Inferior parietal cortex (tissue), 1 donor: ENCODE measurements around the gene CENPL.
"Not testable (repeated sequence)": the region's sequence is repeated elsewhere in the genome, so short reads cannot be mapped to it uniquely, and the experiment has no call there.

Experiments
- DNase-seq: peaks from one replicate; pipeline ENCODE4 v3.0.0-alpha.2; 2016; ENCODE audit errors: extremely low spot score

CENPL gene

DNA sequence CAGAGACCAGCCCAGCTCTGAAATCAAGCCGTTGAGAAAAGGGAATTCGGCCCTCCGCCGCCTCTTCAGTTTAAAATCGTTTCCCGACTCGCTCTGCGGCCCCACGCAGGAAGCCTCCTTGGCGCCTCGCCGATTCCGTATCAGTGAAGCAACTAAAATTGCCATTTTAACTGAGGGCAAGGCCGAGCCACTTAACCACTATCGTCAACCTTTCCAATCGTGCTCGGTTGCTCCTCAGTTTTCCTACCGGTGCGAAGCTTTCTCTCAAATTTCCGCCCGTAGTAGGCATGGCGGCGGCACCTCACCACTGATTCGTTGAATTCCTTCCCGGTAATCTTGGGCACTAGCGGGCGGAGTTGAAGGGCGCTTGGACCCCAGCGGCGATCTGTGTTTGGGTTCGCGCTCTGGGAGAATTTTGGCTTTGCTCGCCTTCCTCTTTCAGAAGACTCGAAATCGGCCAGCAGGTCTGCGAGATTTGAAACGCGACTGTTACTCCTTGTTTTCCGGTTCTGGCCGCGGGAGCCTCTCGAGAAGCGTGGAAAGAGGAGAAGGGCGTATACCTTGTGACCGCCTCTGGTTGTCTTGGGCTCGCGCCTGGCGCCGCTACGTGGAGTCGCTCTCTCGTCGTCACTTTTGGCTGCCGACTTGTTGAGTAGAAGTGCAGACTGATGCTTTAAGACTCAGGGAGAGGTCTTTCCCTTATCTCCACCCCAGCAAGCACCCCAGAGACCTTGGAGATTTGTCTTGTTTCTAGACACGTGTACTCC is at the start of gene CENPL, which contains the start of gene DARS2:
Gene CENPL (minus strand): TSS at position 569 of the 767 bp plus-strand sequence. CDS start 13,584 bp downstream, outside the sequence.
Gene DARS2 (plus strand): TSS at position 359 of the 767 bp plus-strand sequence. CDS start 557 bp downstream, outside the sequence.
- DNase-seq: peak; percentile 99

DNA sequence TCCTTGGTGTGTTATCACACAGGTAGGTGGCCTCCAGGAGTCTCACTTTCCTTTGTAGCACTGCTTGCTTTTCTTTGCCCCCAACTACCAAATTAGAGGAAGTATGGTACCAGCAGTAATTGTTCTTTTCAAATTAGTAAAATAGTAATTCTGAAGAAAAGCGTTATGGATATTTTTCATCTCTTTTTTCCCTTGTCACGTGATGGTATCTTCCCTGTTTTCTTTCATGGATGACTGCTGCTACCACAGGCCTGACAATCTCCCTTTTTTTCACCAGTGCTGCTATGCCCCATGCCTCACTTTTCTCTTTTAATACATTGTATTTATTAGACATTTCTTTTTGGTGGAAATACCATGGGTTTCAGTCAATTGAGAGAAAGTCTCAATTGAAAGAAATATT is 46.8 kb upstream of the CENPL start:
- DNase-seq: no peak

GRCh38 chr1:173871091-173871490 is 46.4 kb upstream of the CENPL start:
- DNase-seq: no peak

DNA sequence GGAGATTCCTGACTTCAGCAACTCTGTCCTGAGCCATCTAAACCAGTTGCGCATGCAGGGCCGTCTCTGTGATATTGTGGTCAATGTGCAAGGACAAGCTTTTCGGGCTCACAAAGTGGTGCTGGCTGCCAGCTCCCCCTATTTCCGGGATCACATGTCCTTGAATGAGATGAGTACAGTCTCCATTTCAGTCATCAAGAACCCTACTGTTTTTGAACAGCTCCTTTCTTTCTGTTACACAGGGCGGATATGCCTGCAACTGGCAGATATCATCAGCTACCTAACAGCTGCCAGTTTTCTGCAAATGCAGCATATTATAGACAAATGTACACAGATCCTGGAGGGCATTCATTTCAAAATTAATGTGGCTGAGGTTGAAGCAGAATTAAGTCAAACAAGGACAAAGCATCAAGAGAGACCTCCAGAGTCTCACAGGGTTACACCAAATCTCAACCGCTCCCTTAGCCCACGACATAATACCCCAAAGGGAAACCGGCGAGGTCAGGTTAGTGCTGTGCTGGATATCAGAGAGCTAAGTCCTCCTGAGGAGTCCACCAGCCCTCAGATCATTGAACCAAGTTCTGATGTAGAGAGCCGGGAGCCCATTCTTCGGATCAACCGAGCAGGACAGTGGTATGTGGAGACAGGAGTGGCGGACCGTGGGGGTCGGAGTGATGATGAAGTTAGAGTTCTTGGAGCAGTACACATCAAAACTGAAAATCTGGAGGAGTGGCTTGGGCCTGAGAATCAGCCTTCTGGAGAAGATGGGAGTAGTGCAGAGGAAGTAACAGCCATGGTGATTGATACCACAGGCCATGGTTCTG is 45.8 kb upstream of the CENPL start:
- DNase-seq: peak; percentile 60

GRCh38 chr1:173869021-173869359 is 44.3 kb upstream of the CENPL start:
- no peak for DNase-seq

GRCh38 chr1:173868266-173869020 is 43.8 kb upstream of the CENPL start, which contains the start of gene ZBTB37:
TSS of gene ZBTB37 (plus strand) at chr1:173868380. CDS start at chr1:173870226, 1,846 bp downstream.
- DNase-seq: peak; percentile 44

GRCh38 chr1:173867753-173868265 is 43.1 kb upstream of the CENPL start, which contains the start of gene GAS5:
TSS of gene GAS5 (minus strand) at chr1:173867989.
- DNase-seq: peak; percentile 97

DNA sequence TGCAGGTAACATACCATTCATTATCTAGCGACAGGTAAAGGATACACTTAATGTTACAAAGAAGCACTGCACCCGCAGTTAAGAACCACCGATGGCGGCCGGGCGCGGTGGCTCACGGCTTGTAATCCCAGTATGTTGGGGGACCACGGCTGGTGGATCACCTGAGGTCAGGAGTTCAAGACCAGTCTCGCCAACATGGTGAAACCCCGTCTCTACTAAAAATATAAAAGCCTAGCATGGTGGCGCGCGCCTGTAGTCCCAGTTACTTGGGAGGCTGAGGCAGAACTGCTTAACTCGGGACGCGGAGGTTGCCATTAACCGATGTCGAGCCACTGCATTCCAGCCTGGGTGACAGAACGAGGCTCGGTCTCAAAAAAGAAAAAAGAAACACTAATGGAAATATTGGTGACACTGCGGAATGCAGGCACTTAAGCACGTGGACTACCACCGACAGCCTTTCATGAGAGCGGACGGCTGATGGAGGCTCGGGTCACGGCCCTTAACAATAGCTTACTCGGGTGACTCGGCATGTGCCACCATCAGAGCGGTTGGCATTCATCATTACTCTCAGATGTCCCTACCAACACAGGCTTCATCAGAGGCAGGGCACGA is 42.6 kb upstream of the CENPL start:
- no peak for DNase-seq

- no peak for DNase-seq
Observed at GRCh38 chr1:173866413-173867115, 41.9 kb upstream of the CENPL start.

- DNase-seq: no peak
Observed at GRCh38 chr1:173865468-173866164, 40.9 kb upstream of the CENPL start.

- DNase-seq: no peak
Observed at GRCh38 chr1:173864179-173864867, 39.6 kb upstream of the CENPL start.

DNA sequence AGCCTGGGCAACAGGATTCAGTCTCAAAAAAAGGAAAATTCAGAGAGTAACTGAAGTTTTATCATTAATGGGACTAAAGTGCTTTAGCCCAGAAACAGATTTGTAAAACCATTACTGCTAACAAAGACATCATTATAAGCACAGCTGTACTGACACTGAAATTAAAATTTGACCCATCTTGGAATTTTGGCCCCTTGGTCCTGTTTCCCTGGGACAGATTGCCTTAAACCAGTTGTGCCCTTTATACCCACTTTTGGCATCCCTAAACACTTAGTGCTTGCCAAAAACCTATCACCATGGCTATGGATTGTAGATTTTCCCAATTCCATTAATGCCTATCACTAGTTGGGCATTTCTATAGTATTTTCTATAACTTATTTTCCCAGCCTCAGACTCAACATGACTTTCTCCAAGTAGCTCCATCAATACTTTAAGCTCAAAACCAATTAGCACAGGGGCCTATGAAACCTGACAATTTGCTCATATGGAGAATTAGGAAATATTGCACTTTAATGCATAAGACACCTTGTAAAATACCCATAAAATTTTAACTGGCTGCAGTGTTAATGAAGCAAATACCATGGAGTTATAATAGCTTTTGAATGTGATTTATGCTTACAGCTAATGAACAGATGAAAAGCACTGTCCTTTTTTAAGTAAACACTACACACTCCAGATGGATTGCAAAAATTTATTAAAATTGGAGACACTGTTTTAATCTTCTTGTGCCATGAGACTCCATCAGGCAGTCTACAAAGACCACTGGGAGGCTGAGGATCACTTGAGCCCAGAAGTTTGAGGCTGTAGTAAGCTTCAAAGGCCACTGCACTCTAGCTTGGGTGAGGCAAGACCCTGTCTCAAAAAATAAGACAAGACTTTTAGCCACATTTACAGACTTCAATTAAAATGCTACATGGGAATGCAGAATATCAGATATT is 38.8 kb upstream of the CENPL start:
- no peak for DNase-seq

- DNase-seq: no peak
Observed at GRCh38 chr1:173862769-173863223, 38.1 kb upstream of the CENPL start.

DNA sequence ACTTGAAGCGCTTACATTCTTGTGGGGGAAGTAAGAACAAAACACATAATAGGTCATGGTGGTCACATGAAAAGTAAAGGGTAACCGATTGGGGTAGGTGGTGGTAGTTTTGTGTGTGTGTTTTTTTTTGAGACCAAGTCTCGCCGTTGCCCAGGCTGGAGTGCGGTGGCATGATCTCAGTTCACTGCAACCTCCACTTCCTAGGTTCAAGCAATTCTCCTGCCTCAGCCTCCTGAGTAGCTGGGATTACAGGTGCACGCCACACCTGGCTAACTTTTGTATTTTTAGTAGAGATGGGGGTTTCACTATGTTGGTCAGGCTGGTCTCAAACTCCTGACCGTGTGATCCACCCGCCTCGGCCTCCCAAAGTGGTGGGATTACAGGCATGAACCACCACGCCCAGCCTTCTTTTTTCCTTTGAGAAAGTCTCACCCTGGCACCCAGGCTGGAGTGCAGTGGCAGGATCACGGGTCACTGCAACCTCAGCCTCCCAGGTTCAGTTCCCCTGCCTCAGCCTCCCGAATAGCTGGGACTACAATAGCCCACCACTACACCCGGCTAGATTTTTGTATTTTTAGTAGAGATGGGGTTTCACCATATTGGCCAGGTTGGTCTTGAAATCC is 37.6 kb upstream of the CENPL start:
- DNase-seq: not testable (repeated sequence)

DNA sequence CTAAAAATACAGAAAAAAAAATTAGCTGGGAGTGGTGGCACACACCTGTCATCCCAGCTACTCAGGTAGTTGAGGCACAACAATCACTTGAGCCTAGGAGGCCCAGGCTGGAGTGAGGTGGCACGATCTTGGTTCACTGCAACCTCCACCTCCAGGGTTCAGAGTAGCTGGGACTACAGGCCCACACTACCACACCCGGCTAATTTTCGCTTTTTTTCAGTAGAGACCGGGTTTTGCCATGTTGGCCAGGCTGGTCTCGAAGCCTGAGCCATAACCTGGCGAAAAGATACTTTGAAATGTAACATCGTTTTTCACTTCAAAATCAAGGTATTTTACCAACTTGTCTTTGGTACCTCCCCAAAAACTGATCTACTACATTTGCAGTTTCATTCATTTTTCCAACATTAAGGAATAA is 37.1 kb upstream of the CENPL start:
- DNase-seq: no peak

DNA sequence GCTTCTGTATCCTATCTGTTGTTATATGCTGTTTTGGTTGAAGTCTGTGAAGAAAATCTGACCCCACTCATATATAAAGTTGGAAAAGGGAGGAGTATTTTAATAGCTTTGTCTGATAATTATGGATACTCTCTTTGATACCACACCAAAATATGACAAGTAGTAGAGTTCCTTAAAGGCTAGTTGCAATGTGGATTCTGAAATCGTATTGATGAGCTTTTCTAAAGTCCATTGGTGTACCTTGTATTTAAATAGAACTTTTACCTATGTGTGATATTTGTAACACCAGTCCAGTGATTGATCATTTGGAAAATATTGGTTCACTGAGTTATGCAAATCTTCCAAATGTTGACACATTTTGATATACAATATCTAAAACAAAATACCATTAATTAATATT is 35.4 kb upstream of the CENPL start:
- DNase-seq: no peak

GRCh38 chr1:173859547-173859946 is 34.9 kb upstream of the CENPL start:
- DNase-seq: not testable (repeated sequence)
